HG03571 (cell line): ENCODE measurements around the gene RBMS3.
"Not testable (repeated sequence)": the region's sequence is repeated elsewhere in the genome, so short reads cannot be mapped to it uniquely, and the experiment has no call there.

Source experiments
- ATAC-seq: cut with Tn5 transposase; IDR thresholded peaks from one replicate; pipeline ENCODE4 v1.9.1; 2021; ENCODE audit not compliant: unreplicated experiment

RBMS3 gene

GRCh38 chr3:29337565-29337964 is 56.7 kb downstream of the RBMS3 start:
- ATAC-seq = no peak

GRCh38 chr3:29338377-29338776 is 57.5 kb downstream of the RBMS3 start:
- ATAC-seq = no peak

- no peak for ATAC-seq
Measured at GRCh38 chr3:29339016-29339833, 58.4 kb downstream of the RBMS3 start.

GRCh38 chr3:29344154-29344553 is 63.3 kb downstream of the RBMS3 start:
- ATAC-seq = no peak

- no peak for ATAC-seq
Measured at GRCh38 chr3:29344935-29345334, 64.1 kb downstream of the RBMS3 start.

GRCh38 chr3:29345516-29346300 is 64.8 kb downstream of the RBMS3 start:
- no peak for ATAC-seq

GRCh38 chr3:29346828-29347227 is 66.0 kb downstream of the RBMS3 start:
- ATAC-seq = no peak

- no peak for ATAC-seq
Measured at GRCh38 chr3:29347412-29347811, 66.5 kb downstream of the RBMS3 start.

- ATAC-seq = no peak
Measured at GRCh38 chr3:29348316-29348715, 67.4 kb downstream of the RBMS3 start.

- ATAC-seq = no peak
Measured at GRCh38 chr3:29349049-29349448, 68.2 kb downstream of the RBMS3 start.

- ATAC-seq = no peak
Measured at GRCh38 chr3:29353807-29354206, 72.9 kb downstream of the RBMS3 start.

- ATAC-seq = no peak
Measured at GRCh38 chr3:29354894-29355293, 74.0 kb downstream of the RBMS3 start.

- no peak for ATAC-seq
Measured at GRCh38 chr3:29356062-29356461, 75.2 kb downstream of the RBMS3 start.

GRCh38 chr3:29360289-29360688 is 79.4 kb downstream of the RBMS3 start:
- ATAC-seq = not testable (repeated sequence)

GRCh38 chr3:29363110-29363509 is 82.2 kb downstream of the RBMS3 start:
- no peak for ATAC-seq

- ATAC-seq = no peak
Measured at GRCh38 chr3:29370021-29370420, 89.2 kb downstream of the RBMS3 start.

GRCh38 chr3:29370476-29371420 is 89.9 kb downstream of the RBMS3 start:
- no peak for ATAC-seq

GRCh38 chr3:29373131-29373680 is 92.3 kb downstream of the RBMS3 start:
- ATAC-seq = no peak

GRCh38 chr3:29374226-29374625 is 93.4 kb downstream of the RBMS3 start:
- no peak for ATAC-seq

GRCh38 chr3:29379097-29379496 is 98.2 kb downstream of the RBMS3 start:
- ATAC-seq = no peak

- no peak for ATAC-seq
Measured at GRCh38 chr3:29381595-29381994, 100.7 kb downstream of the RBMS3 start.
